Ectodermal cell (in vitro differentiated cells): ENCODE results near the gene DAB1.

Experiments
- H3K27ac ChIP-seq: 2 replicates; pipeline ENCODE4 v1.7.0; 2013; ENCODE audit warnings: mild to moderate bottlenecking, low read depth, low read length; ENCODE audit not compliant: insufficient read depth, poor library complexity, severe bottlenecking
- H3K27me3 ChIP-seq: 2 replicates; pipeline ENCODE4 v1.7.0; 2013; ENCODE audit warnings: mild to moderate bottlenecking, low read length; ENCODE audit not compliant: insufficient read depth, control insufficient read depth, poor library complexity, severe bottlenecking
- H3K36me3 ChIP-seq: one replicate; pipeline ENCODE4 v1.7.0; 2013; ENCODE audit warnings: low read length; ENCODE audit not compliant: control insufficient read depth, insufficient read depth
- H3K4me1 ChIP-seq: one replicate; pipeline ENCODE4 v1.7.0; 2013; ENCODE audit warnings: low read length; ENCODE audit not compliant: control insufficient read depth, insufficient read depth
- H3K4me3 ChIP-seq: 2 replicates; pipeline ENCODE4 v1.7.0; 2013; ENCODE audit warnings: low read depth, low read length, control low read depth; ENCODE audit not compliant: insufficient read depth
- H3K9me3 ChIP-seq: 2 replicates; pipeline ENCODE4 v1.7.0; 2013; ENCODE audit warnings: mild to moderate bottlenecking, low read length, moderate library complexity; ENCODE audit not compliant: control insufficient read depth
- WGBS, 2 experiments: methylation state at CpG; one replicate each; pipeline ENCODE4 v1.1.7; 2013; ENCODE audit warnings: missing lambda C conversion rate in 2 of 2; 5-methylcytosine and 5-hydroxymethylcytosine counted together

Gene DAB1

DNA sequence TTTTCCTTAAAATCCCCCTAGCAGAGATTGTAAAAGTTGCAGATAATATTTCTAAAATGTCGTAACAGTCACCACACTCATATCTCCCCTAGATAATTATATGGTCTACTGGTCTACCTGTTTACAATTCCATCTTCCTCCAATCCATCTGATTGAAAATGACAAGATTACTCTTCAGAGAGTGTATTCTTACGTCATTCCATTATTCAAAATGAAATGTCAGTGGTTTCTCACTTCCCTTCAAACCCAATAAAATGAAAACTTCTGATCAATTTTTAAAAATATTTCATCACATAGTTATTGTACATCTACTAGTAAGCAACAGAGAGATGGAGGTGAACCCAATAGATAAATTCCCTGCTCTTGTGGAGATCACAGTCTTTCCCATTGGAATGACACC, 255.9 kb downstream of the DAB1 start:
- WGBS, 2 experiments = 95 to 100% methylated on average over 1 to 2 of the region's 2 CpGs
- no peaks in the 10 kb centered on the region for H3K9me3 ChIP-seq
- no peaks in the 10 kb centered on the region for H3K36me3 ChIP-seq
- no peaks in the 10 kb centered on the region for H3K4me1 ChIP-seq
- no peaks in the 10 kb centered on the region for H3K27me3 ChIP-seq
- H3K4me3 ChIP-seq = no peak overlapping the region
- no peak overlapping the region for H3K27ac ChIP-seq

DNA sequence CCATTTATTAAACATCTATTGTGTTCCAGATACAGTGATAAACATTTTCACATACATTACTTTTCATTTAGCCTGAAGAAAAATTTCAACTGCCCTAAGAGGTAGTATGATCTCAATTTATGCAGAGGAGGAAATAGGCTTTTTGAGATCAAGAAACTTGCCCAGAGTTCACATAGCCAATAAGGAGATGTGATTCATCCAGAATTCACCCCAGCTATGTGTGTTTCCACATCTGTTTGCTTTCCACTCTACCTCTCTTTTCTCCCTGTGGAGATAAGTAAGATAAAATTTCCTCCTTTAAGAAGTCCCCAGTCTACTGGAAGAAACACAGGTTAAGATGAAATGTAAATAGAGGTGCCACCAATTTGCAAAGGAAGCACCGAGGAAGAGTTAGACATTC, 258.3 kb downstream of the DAB1 start:
- 71 to 79% methylated on average over 1 of the region's 1 CpG for WGBS, 2 experiments

DNA sequence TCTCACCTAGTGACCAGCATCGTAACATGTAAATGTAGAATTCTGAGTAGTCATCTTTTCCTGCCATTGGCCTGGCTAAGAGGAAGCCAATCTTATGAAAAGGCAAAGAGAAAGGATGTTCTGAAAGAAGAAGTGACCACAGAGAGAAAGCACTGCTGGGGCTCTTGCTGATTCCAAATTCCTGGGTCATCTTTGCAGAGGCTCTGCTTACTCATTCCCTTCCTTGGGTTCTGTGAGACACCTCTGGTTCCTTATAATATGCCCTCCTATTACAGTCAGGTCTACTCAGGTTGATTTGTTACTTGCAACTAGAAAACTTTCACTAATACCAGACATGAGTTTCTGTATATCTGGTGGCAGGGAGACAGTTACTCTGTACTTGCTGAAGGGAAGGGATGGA, 259.3 kb downstream of the DAB1 start:
- Histone ChIP-seq H3K27me3 (no peaks in the 10 kb centered on the region), H3K36me3 (no peaks in the 10 kb centered on the region), H3K9me3 (no peaks in the 10 kb centered on the region), H3K27ac (no peak overlapping the region), H3K4me1 (peaks cover 4% of the 10 kb centered on the region), H3K4me3 (no peak overlapping the region)
- 93 to 95% methylated on average over 1 of the region's 1 CpG for WGBS, 2 experiments

More for the DNA sequence above, 258.3 kb downstream of the DAB1 start:
- Histone ChIP-seq H3K36me3 (no peaks in the 10 kb centered on the region), H3K4me3 (no peak overlapping the region), H3K4me1 (peaks cover 4% of the 10 kb centered on the region), H3K27me3 (no peaks in the 10 kb centered on the region), H3K9me3 (no peaks in the 10 kb centered on the region), H3K27ac (no peak overlapping the region)

DNA sequence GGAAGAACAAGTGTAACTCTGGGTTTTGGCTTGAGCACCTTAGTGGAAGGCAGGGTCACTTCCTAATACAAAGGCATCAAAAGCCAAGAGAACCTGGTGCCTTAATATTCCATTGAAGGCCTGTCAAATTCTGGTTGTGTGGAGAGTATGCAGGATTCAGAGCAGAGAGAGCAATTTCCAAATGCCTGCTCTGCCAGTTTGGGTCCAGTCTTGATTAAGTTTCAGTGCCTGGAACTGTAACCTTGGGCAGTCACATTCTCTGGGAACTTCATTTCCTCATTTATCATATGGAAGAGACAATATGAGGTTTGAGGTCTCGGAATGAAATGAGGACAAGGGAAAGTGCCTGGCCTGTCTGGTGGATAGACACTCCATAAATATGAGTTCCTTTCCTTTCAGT, 260.1 kb downstream of the DAB1 start:
- no peak overlapping the region for H3K27ac ChIP-seq

DNA sequence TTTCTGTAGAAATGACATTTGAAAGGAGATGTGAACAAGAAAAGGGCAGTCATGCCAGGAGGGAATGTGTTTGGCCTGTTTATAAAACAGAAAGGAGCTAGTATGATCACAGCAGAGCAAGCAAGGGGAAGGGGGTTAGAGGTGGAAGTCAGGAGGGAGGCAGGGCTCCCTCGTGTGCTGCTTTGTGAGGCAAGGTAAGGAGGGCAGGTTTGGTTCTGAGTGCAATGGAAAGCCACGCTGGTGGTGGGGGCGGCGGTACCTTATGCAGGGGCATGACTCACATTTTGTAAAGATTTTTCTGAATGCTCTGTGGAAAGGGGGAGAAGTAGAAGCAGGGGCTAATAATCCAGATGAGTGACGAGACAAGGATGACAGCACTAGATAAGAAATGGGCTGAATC, 260.5 kb downstream of the DAB1 start:
- Histone ChIP-seq H3K4me1 (peaks cover 4% of the 10 kb centered on the region), H3K27me3 (no peaks in the 10 kb centered on the region), H3K27ac (no peak overlapping the region), H3K9me3 (no peaks in the 10 kb centered on the region), H3K36me3 (no peaks in the 10 kb centered on the region), H3K4me3 (no peak overlapping the region)
- 48 to 53% methylated on average over 5 of the region's 5 CpGs for WGBS, 2 experiments

More for the DNA sequence above, 260.1 kb downstream of the DAB1 start:
- Histone ChIP-seq H3K4me3 (no peak overlapping the region), H3K4me1 (peaks cover 4% of the 10 kb centered on the region), H3K9me3 (no peaks in the 10 kb centered on the region), H3K27me3 (no peaks in the 10 kb centered on the region), H3K36me3 (no peaks in the 10 kb centered on the region)
- WGBS, 2 experiments = 88 to 100% methylated on average over 1 of the region's 1 CpG

DNA sequence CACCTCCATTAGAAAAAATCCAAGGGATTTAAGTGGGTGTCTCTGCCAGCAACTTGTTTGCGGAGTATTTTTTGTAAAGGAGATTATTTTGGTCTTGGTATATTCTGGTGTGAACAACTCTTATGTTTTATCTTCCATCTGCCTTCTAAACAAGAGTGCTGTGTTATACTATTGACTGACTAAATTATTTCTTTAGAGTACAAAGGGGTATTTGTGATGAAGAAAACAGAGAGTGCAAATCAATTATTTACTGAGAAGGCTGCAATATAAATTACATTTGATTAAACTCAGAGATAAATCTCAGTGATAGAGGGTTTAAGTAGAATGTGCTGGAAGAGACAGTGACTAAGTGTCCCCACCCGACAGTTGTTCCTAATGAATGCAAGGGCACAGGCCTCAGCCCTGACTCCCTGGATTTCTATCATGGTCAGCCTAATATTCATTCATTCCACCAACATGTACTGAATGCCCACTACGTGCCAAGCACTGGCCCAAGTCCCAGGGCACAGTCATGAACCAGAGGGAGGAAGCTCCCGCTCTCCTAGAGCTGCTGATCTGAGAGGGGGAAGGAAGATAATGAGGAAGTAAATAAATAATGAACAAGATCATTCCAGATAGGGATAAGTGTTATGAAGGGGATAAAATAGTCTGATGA, 261.1 kb downstream of the DAB1 start:
- Histone ChIP-seq H3K9me3 (no peaks in the 10 kb centered on the region), H3K4me1 (peaks cover 4% of the 10 kb centered on the region), H3K4me3 (no peak overlapping the region), H3K36me3 (no peaks in the 10 kb centered on the region), H3K27ac (no peak overlapping the region), H3K27me3 (no peaks in the 10 kb centered on the region)
- WGBS, 2 experiments = 93 to 96% methylated on average over 3 to 4 of the region's 4 CpGs

DNA sequence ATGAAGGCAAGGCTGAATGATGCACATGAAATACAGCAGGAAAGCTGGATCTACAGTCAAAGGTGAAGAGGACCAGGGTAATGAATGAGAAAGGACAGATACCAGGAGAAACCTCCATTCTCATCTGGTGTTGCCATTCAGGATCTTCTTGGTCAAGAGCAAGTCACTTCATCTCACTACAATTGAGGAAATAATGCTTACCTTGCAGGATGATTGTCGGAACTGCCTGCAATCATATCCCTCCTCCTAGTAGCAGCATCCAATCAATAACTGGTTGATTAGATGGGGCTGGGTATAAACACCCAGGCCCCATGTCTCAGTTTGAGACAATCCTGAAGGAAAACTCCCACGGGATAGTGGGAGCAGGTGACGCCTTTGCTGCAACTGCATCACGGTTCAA, 263.3 kb downstream of the DAB1 start:
- WGBS, 2 experiments = 88 to 91% methylated on average over 4 of the region's 4 CpGs
- H3K27me3 ChIP-seq = no peaks in the 10 kb centered on the region

DNA sequence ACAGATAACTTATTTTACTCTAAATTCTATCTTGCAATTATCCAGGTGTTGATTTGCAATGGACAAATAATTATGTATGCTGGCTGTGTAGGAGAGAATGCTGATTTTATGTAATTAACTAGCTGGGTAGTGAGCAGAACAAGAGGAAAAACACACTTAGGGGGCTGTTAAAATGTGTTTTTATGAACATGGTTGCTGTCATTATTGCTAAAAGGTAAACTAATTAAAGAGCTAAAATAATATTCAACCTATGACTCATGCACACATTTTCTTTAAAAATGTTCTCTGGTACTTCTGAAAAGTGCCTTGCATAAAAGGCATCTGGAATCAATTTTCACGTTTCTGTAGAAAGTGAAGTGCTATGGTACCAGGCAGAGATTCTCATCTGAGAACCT, 265.3 kb downstream of the DAB1 start:
- Histone ChIP-seq H3K27me3 (no peaks in the 10 kb centered on the region), H3K9me3 (no peaks in the 10 kb centered on the region), H3K4me1 (peaks cover 4% of the 10 kb centered on the region), H3K4me3 (no peak overlapping the region), H3K36me3 (no peaks in the 10 kb centered on the region), H3K27ac (no peak overlapping the region)
- 91 to 93% methylated on average over 1 of the region's 1 CpG for WGBS, 2 experiments

More for the DNA sequence above, 263.3 kb downstream of the DAB1 start:
- no peaks in the 10 kb centered on the region for H3K36me3 ChIP-seq
- no peak overlapping the region for H3K4me3 ChIP-seq
- peaks cover 4% of the 10 kb centered on the region for H3K4me1 ChIP-seq
- no peaks in the 10 kb centered on the region for H3K9me3 ChIP-seq
- no peak overlapping the region for H3K27ac ChIP-seq

DNA sequence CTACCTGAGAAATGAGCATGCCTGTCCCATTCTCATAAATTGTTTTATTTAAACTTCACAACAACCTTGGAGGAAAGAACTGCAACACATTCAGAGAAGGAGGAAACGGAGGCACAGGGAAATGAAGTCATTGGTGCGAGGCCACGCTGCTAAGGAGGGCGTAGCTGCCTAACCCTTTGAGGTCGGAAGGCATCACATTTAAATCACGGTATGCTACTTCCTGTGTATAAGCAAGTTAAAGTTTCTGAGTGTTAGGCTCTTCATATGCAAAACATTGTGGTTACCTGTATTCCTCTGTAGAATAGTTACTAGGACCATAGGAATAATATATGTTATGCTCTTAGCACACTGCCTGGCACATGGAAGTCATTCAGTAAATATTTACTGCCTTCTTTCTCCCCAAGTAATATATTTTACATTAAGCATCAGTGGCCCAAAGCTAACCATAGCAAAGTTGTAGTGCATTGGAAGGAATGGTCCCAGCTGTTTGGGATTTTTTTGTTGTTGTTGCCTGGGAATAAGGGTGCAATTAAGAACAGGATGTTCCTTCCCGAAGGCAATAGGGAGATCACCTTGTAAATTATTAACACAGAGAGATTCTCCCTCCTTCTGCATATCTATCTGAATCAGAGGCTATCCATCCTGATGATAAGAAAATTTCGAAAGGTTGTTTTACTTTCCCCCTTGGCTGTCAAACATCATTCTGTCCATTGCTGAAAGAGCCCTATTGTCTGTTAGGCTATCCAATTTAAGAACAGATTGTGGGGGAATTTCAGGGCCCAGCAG, 265.8 kb downstream of the DAB1 start:
- Histone ChIP-seq H3K9me3 (no peaks in the 10 kb centered on the region), H3K27ac (no peak overlapping the region), H3K36me3 (no peaks in the 10 kb centered on the region), H3K27me3 (no peaks in the 10 kb centered on the region), H3K4me3 (no peak overlapping the region), H3K4me1 (peaks cover 4% of the 10 kb centered on the region)
- WGBS, 2 experiments = 85 to 90% methylated on average over 8 of the region's 8 CpGs

DNA sequence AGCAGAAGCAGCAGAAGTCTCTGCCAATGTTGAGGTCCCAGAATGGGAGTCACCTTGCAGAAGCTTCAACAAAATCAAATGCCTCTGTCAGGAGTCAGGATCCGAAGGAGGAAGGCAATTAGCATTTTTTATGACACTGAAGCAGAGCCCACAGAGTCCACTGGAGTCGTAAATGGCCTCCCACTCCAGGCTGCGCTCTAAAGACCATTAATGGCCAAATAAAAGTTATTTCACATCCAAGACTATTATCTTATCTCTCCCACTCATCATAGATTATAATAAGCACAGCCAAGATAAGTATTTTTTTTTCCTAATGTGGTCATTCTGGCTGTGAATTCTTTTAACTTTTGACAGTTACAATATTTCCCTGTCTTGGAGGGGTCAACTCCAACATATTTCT, 267.0 kb downstream of the DAB1 start:
- H3K27ac ChIP-seq = no peak overlapping the region
- no peaks in the 10 kb centered on the region for H3K4me1 ChIP-seq
- H3K4me3 ChIP-seq = no peak overlapping the region
- H3K9me3 ChIP-seq = no peaks in the 10 kb centered on the region
- no peaks in the 10 kb centered on the region for H3K36me3 ChIP-seq
- H3K27me3 ChIP-seq = no peaks in the 10 kb centered on the region
- WGBS, 2 experiments = 84 to 92% methylated on average over 3 of the region's 3 CpGs
